GM18873 (cell line): ENCODE data around the gene SLC25A33.
"Not testable (repeated sequence)": the region's sequence is repeated elsewhere in the genome, so short reads cannot be mapped to it uniquely, and the experiment has no call there.

Source experiments
- ATAC-seq: cut with Tn5 transposase; IDR thresholded peaks from one replicate; pipeline ENCODE4 v1.9.1; 2021; ENCODE audit warnings: mild to moderate bottlenecking, moderate library complexity, moderate number of reproducible peaks; ENCODE audit not compliant: unreplicated experiment, low FRiP score

SLC25A33 gene

DNA sequence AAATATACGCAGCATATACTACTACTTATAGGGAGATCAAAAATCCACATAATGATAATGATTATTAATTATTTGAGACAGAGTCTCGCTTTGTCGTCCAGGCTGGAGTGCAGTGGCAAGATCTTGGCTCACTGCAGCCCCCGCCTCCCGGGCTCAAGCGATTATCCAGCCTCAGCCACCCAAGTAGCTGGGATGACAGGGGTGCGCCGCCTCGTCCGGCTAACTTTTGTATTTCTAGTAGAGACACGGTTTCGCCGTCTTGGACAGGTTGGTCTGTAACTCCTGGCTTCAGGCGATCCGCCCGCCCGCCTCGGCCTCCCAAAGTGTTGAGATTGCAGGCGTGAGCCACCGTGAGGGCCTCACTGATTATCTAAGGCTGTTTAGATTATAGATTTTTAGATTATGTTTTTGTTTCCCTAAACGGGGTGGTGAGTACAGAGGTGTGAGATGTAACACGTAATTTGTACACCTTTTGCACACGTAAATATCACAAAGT lies 548 bp upstream of the SLC25A33 start:
- ATAC-seq = no peak

DNA sequence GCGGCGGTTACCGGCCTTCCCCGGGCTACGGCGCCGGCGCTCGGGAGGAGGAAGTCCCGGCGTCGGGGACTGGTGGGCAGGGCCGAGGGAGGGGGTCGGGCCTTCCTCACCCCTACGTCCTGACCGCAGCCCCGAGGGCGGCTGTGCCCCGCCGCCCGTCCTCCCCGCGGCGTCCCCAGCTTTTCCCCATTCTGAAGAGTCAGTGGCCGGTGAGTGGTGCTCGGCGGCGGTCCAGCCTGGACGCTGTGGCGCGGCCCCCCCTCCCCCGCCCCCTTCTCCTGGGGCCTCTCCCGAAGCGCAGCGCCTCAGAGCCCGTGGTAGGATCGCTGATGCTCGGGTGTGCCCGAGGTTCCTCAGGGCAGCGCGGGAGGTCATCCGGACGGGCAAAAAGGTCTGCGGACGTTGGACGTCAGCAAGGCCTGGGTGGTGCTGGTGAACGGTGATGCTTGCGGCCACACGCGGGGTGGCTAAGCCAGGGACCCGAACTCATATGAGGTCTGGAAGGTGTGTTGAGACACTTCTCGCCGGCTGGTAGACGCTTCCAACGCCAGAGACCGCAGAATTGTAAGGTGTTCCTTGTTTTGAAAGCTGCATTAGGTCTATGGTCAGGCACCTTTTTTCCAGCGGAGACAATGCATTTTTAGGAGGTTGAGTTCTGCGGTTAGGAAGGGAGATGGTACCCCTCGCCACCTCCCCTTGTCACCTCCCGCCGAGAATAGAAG lies 725 bp downstream of the SLC25A33 start:
- ATAC-seq = peak; percentile 31

DNA sequence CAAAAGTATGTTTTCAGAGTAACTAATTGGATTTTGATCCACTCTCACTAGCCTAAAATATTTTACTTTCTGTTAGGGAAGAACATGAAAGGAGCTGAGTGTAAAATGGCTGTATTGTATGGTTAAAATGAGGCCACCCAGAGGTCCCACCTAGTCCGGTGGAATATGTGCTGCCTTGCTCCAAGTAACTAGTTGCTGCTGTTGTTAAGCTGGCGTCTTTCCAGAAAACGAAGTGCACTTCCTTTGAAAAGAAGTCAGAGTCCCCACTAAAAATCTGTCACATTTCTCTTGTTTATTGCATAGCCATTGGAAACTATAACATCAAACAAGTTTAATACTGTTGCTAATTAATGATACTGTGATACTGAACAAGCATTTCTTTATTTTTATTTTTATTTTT lies 3.2 kb downstream of the SLC25A33 start:
- ATAC-seq = no peak

DNA sequence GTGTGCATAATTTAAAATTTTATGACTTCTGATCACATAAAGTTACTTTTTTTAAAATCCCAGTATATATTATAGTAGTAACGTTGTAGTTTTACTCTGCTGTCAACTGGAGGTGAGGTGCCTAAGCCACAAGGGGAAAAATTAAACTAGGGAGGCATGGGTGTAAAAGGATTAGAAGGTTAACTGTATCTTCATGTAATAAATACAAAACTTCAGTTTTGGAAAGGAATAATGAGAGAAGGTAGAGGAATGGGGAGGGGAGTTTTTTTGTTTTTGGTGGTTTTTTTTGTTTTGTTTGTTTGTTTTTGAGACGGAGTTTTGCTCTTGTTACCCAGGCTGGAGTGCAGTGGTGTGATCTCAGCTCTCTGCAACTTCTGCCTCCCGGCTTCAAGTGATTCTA lies 5.7 kb downstream of the SLC25A33 start:
- no peak for ATAC-seq

DNA sequence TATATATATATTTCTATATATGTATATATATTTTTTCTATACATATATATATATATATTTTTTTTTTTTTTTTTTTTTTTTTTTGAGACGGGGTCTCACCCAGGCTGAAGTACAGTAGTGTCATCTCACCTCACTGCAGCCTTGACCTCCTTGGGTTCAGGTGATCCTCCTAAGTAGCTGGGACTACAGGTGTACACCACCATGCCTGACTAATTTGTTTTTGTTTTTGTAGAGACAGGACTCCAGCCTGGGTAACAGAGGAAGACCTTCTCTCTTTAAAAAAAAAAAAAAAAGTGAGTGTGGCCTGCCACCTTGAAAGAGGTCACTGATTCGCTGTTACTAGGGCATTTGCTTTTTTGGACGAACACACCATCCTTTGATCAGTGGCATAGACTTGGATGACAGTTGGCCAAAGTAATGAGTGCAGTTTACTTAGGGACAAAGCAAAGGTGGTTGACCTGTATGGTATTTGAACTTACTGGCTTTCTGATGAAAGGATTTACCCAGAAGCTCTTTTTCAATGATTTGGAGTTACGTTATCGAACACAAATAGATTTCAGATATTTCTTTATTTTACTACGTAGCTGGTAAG lies 10.8 kb downstream of the SLC25A33 start:
- no peak for ATAC-seq

DNA sequence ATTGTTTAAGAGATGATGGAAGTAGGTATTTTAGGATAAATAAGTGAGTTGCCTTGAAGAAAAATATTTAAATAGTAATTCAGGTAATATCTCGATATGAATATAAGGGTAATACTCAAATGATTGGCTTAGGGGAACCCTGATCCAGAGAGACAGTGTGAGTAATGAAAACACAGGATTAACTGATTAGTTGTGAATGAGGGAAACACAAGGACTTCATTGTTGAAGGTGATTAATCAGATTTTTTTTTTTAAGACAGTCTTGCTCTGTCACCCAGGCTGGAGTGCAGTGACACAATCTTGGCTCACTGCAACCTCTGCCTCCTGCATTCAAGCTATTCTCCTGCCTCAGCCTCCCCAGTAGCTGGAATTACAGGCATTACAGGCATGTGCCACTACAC lies 12.7 kb downstream of the SLC25A33 start:
- no peak for ATAC-seq

DNA sequence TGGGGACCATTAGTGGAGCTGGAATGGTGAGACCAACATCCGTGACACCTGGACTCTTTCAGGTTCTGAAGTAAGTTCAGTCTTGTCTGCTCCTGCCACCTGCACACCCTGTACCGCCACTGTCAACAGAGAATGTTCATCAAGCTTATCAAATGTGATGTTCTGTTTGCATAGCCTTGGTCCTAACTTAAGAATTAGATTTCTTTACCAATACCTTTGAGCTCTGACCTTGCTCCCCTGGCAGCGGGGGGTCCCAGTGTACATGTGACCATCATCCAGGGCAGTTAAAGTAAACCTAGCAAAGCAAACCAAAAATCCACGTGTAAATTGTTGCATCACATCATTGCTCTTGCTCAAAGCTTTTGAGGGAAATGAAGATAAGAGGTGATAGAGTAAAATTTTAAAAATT lies 14.5 kb downstream of the SLC25A33 start:
- no peak for ATAC-seq

DNA sequence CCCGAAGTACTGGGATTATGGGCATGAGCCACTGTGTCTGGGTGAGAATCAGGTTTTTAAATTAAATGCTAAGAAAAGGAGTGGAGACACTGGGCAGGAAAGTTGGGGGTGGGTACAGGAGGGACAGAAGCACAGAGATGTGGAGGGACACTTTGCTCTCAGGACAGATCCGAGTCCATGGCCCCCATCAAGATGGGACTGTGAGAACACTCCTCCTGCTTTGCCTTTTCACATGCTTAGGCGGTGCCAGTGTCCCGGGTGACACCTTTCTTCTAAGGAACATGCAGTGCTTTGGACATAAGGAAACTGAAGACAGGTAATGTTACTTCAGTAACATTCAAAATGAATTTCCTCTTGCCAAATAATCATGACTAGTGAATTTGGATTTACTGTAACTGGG lies 16.7 kb downstream of the SLC25A33 start:
- no peak for ATAC-seq

DNA sequence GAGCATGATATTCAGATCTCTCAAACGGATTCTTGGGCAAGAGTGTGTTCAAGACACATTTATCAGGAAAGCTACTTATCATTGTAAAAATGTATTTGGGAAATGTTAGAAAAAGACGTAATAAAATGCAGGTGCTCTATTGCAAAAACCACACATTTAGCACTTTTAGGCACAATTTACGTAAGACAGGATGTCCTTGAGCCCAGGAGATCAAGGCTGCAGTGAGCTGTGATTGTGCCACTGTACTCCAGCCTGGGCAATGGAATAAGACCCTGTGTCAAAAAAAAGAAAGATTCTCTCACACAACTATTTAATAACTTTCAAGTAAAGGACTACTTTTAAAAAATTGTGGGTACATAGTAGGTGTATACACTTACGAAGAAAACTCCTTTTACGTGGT lies 18.4 kb downstream of the SLC25A33 start:
- no peak for ATAC-seq

DNA sequence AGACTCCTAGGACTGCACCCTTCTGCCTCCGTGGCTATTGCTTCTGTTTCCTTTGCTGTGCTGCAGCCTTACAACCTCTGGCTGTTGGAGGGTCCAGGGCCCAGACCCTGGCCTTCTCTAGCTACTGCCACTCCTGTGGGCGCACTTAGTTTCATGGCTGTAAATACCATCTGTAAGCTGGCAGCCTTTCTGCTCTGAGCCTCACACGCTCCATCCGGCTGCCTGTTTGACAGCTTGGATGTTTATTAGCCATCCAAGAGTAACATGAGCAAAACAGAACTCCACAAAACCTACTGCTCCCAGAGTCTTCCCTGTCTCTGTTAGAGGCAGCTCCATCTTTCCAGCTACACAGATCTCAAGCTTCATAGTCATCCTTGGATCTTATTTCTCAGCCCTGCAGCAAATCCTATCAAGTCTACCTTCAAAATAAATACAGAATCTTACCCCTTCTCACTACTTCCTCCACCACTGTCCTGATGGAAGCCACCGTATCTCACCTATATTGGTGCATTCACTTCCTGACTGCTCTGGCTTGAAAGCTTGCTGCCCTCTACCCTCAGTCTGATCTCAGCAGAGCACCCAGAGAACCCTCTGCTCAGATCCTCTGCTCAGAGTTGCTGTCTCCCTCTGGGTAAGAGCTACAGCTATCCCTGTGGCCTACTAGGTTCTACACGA lies 19.1 kb downstream of the SLC25A33 start:
- no peak for ATAC-seq

DNA sequence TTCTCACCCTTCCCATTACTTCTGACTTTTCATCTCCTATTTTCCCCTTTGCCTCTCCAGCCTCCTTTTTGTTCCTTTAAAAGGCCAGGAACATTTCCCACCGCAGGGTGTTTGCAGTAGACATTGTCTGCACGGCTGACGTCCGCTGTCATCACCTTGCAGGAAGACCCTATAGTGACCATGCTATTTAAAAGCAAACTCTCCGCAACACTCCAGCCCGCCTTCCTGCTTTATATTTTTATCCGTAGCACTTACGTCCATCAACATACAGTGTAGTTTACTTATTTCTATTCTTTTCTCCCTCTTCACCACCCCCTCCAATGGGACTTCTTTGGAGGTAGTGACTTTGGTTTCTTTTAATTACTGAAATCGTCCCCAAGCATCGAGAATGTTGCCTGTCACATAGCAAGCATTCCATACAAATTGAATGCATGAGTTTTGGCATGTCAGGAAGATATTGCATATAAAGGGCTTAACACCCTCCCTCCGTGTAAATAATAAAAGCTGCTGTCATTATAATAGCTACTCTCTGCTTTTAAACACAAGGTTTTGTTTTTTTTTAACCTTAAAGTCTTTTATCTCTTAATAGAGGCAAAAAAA lies 19.8 kb downstream of the SLC25A33 start:
- ATAC-seq = no peak

DNA sequence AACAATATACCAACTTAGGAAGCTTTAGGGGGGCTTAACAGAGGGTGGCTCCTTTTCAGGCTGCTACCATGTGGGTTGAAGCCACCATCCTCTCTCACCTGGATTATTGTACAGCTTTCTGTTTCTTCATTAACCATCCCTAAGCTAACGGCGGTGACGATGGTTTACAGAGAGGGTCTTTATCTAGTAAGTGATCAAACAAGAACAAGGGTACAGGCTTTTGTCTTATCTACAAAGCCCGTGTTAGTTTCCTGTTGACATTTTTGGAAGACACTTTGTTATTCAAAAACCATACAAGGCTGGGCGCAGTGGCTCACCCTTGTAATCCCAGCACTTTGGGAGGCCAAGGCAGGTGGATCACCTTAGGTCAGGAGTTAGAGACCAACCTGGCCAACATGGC lies 20.4 kb downstream of the SLC25A33 start:
- no peak for ATAC-seq

DNA sequence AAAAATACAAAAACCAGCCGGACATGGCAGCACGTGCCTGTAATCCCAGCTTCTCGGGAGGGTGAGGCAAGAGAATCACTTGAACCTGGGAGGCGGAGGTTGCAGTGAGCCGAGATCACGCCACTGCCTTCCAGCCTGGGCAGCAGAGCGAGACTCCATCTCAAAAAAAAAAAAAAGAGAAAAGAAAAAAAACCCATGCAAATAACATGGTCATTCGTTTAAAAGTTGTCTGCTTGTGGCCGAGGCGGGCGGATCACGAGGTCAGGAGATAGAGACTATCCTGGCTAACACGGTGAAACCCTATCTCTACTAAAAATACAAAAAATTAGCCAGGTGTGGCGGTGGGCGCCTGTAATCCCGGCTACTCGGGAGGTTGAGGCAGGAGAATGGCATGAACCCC lies 20.8 kb downstream of the SLC25A33 start:
- ATAC-seq = not testable (repeated sequence)

DNA sequence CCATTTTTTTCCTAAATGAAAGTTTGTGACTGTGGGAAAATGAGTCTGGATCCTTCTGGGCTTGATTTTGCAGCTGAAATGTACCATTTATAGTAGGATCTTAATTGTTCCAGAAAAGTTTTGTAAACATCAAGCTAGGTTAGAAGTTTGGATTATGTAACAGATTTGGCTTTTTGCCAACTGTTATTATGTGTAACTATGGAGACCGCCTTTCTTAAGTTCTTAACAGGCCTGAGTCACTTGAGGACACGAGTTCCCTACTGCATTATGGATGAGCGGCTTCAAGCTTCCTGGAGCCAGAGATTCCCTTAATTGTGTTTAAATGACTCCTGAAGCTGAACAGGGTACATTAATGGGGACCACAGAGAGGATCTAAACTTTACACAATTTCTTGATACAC lies 22.2 kb downstream of the SLC25A33 start:
- no peak for ATAC-seq

DNA sequence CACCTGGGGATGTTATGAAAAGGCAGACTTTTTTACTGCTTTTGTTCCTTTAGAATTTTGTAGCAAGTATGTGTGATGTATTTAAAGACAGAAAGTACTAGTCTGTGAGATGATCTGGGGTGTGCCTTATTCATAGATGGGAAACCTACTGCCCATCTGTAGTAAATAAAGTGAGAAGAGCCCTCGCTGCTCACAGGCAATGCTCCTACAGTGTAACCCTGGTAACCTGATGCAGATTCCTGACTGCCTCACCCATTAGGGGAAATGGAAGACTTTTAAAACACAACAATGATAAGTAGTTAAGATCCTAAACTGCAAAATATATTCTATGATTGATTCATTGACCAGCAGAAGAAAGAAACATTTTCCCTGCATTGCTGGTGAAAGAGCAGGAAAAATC lies 30.0 kb downstream of the SLC25A33 start:
- no peak for ATAC-seq

DNA sequence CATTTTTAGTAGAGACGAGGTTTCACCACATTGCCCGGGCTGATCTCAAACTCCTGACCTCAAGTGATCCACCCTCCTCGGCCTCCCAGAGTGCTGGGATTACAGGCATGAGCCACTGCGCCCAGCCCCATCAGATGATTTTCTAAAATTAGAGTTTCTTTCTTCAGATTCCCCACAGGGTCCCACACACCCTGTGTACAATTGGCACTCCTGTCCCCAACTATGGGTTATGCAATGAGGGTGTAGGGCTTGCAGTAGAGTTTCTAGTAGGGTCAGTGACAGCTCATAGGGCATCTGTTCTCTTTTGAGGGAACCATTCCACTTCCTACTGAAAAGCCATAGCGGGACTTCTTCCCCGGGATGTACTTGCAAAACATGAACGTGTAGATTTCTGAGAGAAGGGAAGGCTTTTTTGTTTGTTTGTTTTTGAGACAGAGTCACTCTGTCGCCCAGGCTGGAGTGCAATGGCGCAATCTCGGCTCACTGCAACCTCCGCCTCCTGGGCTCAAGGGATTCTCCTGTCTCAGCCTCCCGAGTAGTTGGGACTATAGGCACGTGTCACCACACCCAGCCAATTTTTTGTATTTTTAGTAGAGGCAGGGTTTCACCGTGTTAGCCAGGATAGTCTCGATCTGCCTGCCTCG lies 31.7 kb downstream of the SLC25A33 start:
- not testable (repeated sequence) for ATAC-seq

DNA sequence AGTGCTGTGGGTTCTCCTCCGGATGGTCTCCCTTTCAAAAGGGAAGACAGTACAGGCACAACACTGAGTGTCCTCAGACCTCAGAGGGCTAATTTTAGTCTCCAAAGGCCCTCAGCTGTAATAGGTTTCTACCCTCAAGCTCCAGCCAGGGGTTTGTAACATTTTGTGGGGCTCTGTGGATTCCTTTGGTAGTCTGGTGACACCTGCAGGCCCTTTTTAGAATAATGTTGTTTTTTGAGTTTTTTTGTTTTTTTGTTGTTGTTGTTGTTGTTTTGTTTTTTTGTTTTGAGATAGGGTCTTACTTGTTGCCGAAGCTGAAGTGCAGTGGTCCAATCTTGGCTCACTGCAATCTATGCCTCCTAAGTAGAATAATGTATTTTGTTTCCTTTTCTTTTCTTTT lies 34.5 kb downstream of the SLC25A33 start:
- no peak for ATAC-seq

DNA sequence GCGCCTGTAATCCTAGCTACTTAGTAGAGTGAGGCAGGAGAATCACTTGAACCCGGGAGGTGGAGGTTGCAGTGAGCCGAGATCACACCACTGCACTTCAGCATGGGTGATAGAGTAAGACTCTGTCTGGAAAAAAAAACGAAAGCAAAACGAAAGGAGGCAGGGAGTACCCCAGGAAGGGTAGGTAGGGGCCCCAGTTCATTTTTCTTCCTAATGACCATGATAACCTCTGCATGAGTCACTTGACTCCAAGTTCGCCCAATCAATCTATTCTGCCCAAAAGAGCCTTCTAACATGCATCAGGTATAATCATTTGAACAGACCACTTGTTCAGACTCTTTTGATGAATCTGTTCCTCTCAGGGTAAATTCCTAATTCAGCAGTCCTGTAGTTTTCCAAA lies 36.2 kb downstream of the SLC25A33 start:
- ATAC-seq = no peak

DNA sequence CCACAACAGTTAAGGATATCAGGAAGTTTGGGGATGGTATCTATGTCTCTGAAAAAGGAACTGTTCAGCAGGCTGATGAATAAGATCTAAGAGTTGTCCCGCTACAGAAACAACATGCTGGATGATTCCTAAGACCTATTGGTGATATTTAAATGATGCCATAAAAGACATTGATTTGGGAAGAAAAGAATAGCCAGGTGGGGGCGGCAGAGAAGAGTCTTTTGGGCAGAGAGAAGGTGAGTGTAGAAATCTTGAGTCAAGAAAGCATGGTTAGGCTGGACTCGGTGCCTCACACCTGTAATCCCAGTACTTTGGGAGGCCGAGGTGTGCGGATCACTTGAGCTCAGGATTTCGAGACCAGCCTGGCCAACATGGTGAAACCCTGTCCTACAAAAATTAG lies 37.6 kb downstream of the SLC25A33 start:
- ATAC-seq = no peak

DNA sequence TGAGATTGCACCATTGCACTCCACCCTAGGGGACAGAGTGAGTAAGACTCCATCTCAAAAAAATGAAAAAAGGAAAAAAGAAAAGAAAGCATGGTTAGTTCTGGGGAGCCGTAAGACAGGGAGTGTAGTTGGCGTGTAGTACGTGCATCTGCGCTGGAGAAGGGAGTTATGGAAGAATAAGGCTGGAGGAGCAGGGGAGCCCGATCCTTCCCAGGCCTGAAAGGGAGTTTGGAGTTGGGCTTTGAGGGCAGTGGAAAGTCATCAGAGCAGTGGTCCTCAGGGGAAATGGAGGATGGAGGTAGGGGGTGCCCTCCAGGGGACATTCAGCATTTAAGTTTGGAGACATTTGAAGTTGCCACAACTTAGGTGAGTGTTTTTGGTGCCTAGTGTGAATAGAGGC lies 38.2 kb downstream of the SLC25A33 start:
- no peak for ATAC-seq

DNA sequence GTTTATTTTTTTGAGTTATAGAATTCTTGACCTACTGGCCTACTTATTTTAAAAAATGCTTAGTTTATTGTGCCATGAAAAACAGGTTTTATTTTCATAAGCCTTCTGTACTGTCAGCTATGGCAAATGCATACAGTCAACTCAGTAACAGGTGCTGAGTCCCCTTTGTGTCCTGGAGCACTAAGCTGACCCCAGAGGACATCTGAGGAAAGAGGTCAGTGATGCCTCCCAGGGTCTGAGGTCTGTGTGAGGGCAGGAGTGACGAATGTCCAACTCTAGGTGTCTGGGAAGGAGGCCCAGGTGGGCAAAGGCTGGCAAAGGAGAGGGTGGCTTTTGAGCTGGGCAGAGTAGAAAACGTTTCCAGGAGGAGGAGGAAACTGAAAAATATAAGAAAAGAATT lies 41.7 kb downstream of the SLC25A33 start:
- ATAC-seq = no peak
